Stimulated activated CD8-positive, alpha-beta memory T cell treated with anti-CD3 and anti-CD28 coated beads, Interleukin-12 subunit alpha, Interleukin-12 subunit beta, amount 100 ng/mL, for 24 hours (primary cell): ENCODE data around the gene C2CD4C.
"Not testable (repeated sequence)": the region's sequence is repeated elsewhere in the genome, so short reads cannot be mapped to it uniquely, and the experiment has no call there.

ENCODE experiments used
- DNase-seq: peaks from one replicate; pipeline ENCODE4 v3.0.0-alpha.2; 2020; ENCODE audit errors: extremely low read depth

The C2CD4C gene

DNA sequence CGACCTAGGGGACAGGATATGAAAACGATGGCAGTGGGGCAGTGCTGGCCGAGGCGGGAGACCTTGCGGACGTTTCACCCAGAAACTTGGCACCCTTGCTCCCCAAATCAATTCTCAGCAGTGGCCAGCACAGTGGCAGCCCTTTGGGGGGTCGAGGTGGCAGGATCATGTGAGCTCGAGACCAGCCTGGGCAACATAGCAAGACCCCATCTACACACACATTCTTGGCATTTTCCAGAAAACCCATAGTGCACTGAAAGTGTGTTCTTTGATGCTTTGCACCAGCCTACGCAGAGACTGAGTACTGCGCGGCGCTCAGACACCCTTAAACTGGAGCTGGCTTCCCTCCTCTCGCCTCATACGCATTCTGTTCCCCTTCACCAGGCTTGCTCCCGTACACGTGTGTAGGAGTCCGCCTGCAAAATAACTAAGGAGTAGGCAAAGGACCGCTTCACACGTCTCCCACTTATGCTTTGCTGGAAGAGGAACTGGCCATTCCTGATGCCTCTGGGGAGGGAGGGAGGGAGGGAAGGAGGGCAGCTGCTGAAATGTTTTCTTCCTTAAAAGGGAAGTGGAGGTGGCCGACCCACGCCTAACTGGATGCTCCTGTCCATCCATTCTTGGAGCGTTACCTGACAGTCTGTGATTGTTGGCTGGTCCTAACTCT is 40.9 kb downstream of the C2CD4C start:
- DNase-seq = no peak

GRCh38 chr19:367561-367960 is 41.4 kb downstream of the C2CD4C start:
- DNase-seq = no peak

- no peak for DNase-seq
These were observed 42.0 kb downstream of the C2CD4C start for GRCh38 chr19:366951-367350.

- no peak for DNase-seq
These were observed 42.7 kb downstream of the C2CD4C start for GRCh38 chr19:366205-366783.

DNA sequence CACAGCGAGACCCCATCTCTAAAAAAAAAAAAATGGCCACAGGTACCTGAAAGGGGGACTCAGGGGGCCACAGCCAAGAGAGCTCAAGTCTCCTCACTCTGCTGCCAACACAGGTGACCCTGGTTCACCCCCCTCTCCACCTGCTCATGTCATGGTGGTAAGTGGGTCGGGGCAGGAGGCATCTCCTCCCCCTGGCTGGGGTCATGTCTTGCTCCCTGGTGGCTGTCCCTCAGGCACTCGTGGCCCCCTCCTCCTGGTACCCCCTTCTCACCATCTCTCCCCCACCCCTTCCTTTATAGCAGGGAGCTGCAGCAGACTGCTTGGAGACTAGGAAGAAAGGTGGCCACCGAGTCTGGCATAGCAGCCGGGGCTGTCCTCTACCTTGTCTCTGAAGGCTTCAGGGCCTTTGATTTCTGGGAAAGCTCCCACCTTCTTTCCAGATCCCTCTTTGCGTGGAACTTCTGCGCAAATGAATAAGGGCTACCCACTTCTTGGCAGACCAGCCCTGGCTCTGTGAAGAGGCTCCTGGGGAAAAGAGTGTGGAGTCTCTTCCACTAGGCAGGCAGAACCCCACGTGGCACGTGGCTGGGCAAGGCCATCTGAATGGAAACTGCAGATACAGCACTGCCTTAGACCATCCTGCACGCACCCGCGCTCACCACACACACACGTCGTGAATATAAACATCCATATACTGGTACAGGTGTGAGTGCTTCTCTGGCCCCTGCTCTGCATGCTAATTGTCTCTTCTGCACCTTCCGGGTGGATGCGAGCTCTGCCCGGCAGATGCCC is 44.3 kb downstream of the C2CD4C start:
- no peak for DNase-seq

- no peak for DNase-seq
These were observed 46.3 kb downstream of the C2CD4C start for GRCh38 chr19:362683-363082.

- no peak for DNase-seq
These were observed 46.8 kb downstream of the C2CD4C start for GRCh38 chr19:362154-362553.

GRCh38 chr19:359653-359925 is 49.4 kb downstream of the C2CD4C start:
- no peak for DNase-seq

DNA sequence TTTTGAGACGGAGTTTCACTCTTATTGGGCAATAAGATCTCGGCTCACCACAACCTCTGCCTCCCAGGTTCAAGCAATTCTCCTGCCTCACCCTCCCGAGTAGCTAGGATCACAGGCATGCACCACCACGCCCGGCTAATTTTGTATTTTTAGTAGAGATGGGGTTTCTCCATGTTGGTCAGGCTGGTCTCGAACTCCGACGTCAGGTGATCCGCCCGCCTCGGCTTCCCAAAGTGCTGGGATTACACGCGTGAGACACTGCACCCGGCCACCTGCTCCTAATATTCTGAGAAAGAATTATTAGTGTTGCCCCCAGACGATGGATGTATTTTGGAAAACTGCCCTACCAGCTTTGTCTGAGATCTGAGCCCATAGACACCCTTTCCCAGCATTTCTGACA is 53.4 kb downstream of the C2CD4C start:
- not testable (repeated sequence) for DNase-seq
